ENCODE data around the gene MRPL52. TPM values are rescaled to one million over a fixed set of nuclear protein-coding genes. Genes with fewer than 3 reads are reported as not detected.
A peak's percentile ranks its signal among the peaks of the same experiment; 100 is the strongest.
"Not testable (repeated sequence)": the region's sequence is repeated elsewhere in the genome, so short reads cannot be mapped to it uniquely, and the experiment has no call there.

Gene MRPL52
- polyA plus RNA-seq, 10 donors = 52.4 to 74.3 (median 64.1) TPM

GRCh38 chr14:22805235-22805634, 24.5 kb upstream of the MRPL52 start:
- not testable (repeated sequence) for DNase-seq

GRCh38 chr14:22807432-22808087, 22.1 kb upstream of the MRPL52 start:
- no peak for DNase-seq

GRCh38 chr14:22808388-22809209, 21.1 kb upstream of the MRPL52 start:
- DNase-seq = no peak

- DNase-seq = no peak
Observed at GRCh38 chr14:22811722-22812121, 18.0 kb upstream of the MRPL52 start.

- DNase-seq = no peak
Observed at GRCh38 chr14:22812744-22813143, 16.9 kb upstream of the MRPL52 start.

- no peak for DNase-seq
Observed at GRCh38 chr14:22813145-22813544, 16.5 kb upstream of the MRPL52 start.

GRCh38 chr14:22814373-22814772, 15.3 kb upstream of the MRPL52 start:
- DNase-seq = no peak

- peak; percentile 69 to 88 (median 70) for DNase-seq
Observed at GRCh38 chr14:22814941-22815713, 14.6 kb upstream of the MRPL52 start, which contains the start of gene SLC7A7. SLC7A7 (minus strand) TSS chr14:22815435; CDS start chr14:22813398, 2,037 bp downstream.

GRCh38 chr14:22819151-22819988, 10.3 kb upstream of the MRPL52 start:
- peak in 2 of 3 donors; percentile 68 to 87 for DNase-seq

GRCh38 chr14:22820731-22821130, 9.0 kb upstream of the MRPL52 start:
- peak in 1 of 3 donors; percentile 44 for DNase-seq

GRCh38 chr14:22821193-22822015, 8.3 kb upstream of the MRPL52 start:
- peak in 2 of 3 donors; percentile 20 to 55 for DNase-seq

- peak in 1 of 3 donors; percentile 14 for DNase-seq
Observed at GRCh38 chr14:22822016-22822570, 7.6 kb upstream of the MRPL52 start.

GRCh38 chr14:22822571-22823098, 7.1 kb upstream of the MRPL52 start:
- DNase-seq = peak; percentile 90 to 95 (median 91)

- DNase-seq = peak; percentile 76 to 84 (median 83)
Observed at GRCh38 chr14:22824711-22825359, 4.9 kb upstream of the MRPL52 start.

- not testable (repeated sequence) for DNase-seq
Observed at GRCh38 chr14:22829076-22829660, 519 bp upstream of the MRPL52 start.

GRCh38 chr14:22830443-22831010, 840 bp downstream of the MRPL52 start:
- DNase-seq = no peak

GRCh38 chr14:22835505-22835904, 5.8 kb downstream of the MRPL52 start:
- DNase-seq = no peak

All from muscle of back (tissue), 11 donors.